Choroid plexus epithelial cell (primary cell): Measurements from ENCODE around the gene CLEC6A.

Source experiments
- DNase-seq: peaks from one replicate; pipeline ENCODE4 v3.0.0-alpha.2; 2010; ENCODE audit warnings: low read depth
- H3K4me3 ChIP-seq: 2 replicates; pipeline ENCODE4 v1.5.1; 2011; ENCODE audit warnings: low read depth, mild to moderate bottlenecking, control low read depth, low read length, moderate library complexity
- CTCF ChIP-seq: conservative IDR thresholded peaks from 2 replicates; pipeline ENCODE4 v1.5.1; 2011; ENCODE audit warnings: low read depth, mild to moderate bottlenecking, control low read depth, inconsistent platforms, low read length, moderate library complexity

The CLEC6A gene

GRCh38 chr12:8452036-8452435, 3.7 kb upstream of the CLEC6A start:
- TF ChIP-seq CTCF, result no peak
- no peak overlapping the region for H3K4me3 ChIP-seq
- DNase-seq, result no peak

DNA sequence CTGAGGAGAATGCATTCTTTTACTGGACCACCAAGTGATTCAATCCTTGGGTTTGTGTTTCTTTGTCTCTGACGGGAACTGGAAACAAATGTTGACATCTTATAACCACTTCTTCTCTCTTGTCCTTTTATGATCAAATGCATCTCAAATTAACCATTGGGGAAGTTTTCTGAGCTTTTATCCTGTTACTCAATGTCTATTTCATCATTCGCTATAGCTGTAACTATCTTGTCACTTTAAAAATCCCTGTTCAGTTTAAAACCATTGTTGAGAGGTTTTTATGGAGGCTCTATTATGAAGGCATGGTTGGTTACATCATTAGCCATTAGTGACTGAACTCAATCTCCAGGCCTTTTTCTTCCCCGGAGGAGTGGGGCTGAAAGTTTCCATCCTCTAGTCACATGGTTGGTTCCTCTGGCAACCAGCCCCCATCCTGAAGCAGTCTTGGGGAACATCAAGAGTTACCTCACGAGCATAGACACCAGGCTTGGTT, 2.7 kb upstream of the CLEC6A start:
- DNase-seq, result no peak
- no peak for TF ChIP-seq CTCF
- H3K4me3 ChIP-seq, result no peak overlapping the region

GRCh38 chr12:8453796-8454195, 2.0 kb upstream of the CLEC6A start:
- DNase-seq, result no peak
- TF ChIP-seq CTCF, result no peak
- no peak overlapping the region for H3K4me3 ChIP-seq

DNA sequence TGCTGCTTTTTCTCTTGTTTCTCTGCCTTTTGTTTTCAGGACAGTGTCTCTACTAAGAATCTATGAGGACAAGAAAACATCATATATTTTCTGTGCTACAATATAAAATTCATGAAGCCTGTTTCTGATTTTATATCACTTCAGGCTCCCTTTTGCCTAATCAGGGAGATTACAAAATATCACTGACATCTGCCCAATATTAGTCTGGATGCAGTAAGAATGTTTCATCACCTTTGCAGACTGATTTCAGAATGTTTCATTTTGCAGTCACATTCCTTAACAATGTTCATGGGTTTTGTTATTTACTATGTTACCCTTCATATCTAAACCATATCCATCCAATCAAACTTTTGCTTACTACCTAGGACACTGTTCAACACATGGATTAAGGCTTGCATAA, 491 bp upstream of the CLEC6A start:
- no peak overlapping the region for H3K4me3 ChIP-seq
- TF ChIP-seq CTCF, result no peak
- no peak for DNase-seq

DNA sequence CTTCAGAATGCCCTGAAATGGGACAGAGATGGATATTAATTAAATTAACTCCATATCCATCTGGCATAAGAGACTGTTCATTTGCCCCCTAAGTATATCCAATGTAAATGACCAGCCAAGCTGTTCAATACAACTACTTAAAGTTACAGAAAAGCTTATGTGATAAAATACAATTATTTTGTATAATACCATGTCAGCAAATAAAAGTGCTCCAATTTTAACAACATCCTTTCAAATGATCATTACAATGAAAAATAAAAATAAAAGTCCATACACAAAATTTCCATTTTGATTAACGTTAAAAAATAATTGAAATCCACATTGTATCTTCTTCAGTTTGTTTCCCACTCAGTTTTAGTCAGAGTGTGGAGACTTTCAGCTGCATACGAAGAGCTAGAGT, 5.7 kb downstream of the CLEC6A start:
- no peak for DNase-seq
- H3K4me3 ChIP-seq, result no peak overlapping the region
- TF ChIP-seq CTCF, result no peak

- DNase-seq, result no peak
- no peak for TF ChIP-seq CTCF
- no peak overlapping the region for H3K4me3 ChIP-seq
Observed at GRCh38 chr12:8465301-8465996, 9.7 kb downstream of the CLEC6A start.

DNA sequence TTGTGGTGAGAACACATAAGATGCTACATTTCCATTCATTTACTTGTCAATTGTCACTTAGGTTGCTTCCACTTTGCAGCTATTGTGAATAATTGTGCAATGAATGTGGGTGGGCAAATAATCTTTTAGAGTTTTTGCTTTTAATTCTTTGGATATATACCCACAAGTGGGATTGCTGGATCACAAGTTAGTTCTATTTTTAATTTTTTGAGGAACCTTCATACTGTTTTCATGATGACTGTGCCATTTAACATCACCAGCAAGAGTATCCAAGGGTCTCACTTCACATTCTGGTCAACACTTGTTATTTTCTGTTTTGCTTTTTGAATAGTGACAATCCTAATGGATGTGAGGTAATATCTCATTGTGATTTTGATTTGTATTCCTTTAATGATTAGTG, 10.5 kb downstream of the CLEC6A start:
- no peak overlapping the region for H3K4me3 ChIP-seq
- no peak for TF ChIP-seq CTCF
- DNase-seq, result no peak
